GM21619 (cell line): ENCODE results near the gene TMEM273.

ENCODE experiments used
- ATAC-seq: cut with Tn5 transposase; IDR thresholded peaks from one replicate; pipeline ENCODE4 v1.9.1; 2021; ENCODE audit not compliant: unreplicated experiment

The TMEM273 gene

GRCh38 chr10:49143249-49143648 lies 44.9 kb downstream of the TMEM273 start:
- ATAC-seq = no peak

GRCh38 chr10:49141541-49142332 lies 46.5 kb downstream of the TMEM273 start:
- ATAC-seq = peak; percentile 80

- no peak for ATAC-seq
Measured at GRCh38 chr10:49140304-49141177, 47.6 kb downstream of the TMEM273 start.

- no peak for ATAC-seq
Measured at GRCh38 chr10:49139846-49140195, 48.4 kb downstream of the TMEM273 start.

GRCh38 chr10:49139028-49139845 lies 49.0 kb downstream of the TMEM273 start:
- ATAC-seq = no peak

- no peak for ATAC-seq
Measured at GRCh38 chr10:49138361-49138891, 49.8 kb downstream of the TMEM273 start.

GRCh38 chr10:49136525-49136924 lies 51.7 kb downstream of the TMEM273 start:
- no peak for ATAC-seq

GRCh38 chr10:49135575-49136313 lies 52.4 kb downstream of the TMEM273 start:
- peak; percentile 51 for ATAC-seq

GRCh38 chr10:49134327-49134726 lies 53.9 kb downstream of the TMEM273 start:
- no peak for ATAC-seq

- no peak for ATAC-seq
Measured at GRCh38 chr10:49133706-49134248, 54.4 kb downstream of the TMEM273 start, which contains the start of gene FAM170B. Gene FAM170B, minus strand, starts transcription at chr10:49134021. Its CDS starts 103 bp downstream, at chr10:49133918.

GRCh38 chr10:49132362-49132737 lies 55.8 kb downstream of the TMEM273 start:
- no peak for ATAC-seq

GRCh38 chr10:49131507-49132361 lies 56.5 kb downstream of the TMEM273 start:
- ATAC-seq = no peak

GRCh38 chr10:49129376-49129775 lies 58.8 kb downstream of the TMEM273 start:
- no peak for ATAC-seq

GRCh38 chr10:49128854-49129253 lies 59.3 kb downstream of the TMEM273 start:
- ATAC-seq = no peak

- ATAC-seq = no peak
Measured at GRCh38 chr10:49123981-49124950, 63.9 kb downstream of the TMEM273 start.

- no peak for ATAC-seq
Measured at GRCh38 chr10:49120911-49121310, 67.3 kb downstream of the TMEM273 start.

GRCh38 chr10:49119746-49120145 lies 68.4 kb downstream of the TMEM273 start:
- ATAC-seq = no peak
